Astrocyte of the cerebellum (primary cell): Measurements from ENCODE around the gene TMEM63C.

Source experiments
- DNase-seq: peaks from one replicate; pipeline ENCODE4 v3.0.0-alpha.2; 2011; ENCODE audit warnings: low read depth
- H3K4me3 ChIP-seq: 2 replicates; pipeline ENCODE4 v1.5.1; 2011; ENCODE audit warnings: mild to moderate bottlenecking, low read depth, low read length, moderate library complexity
- in situ Hi-C: cut with HindIII; loops from 2 replicates; pipeline ENCODE4 v1.10.0; 2017; ENCODE audit warnings: low sequenced_read_pairs
- TF ChIP-seq, protein P1 (sequence below): IDR thresholded peaks from 2 replicates; pipeline ENCODE4 v1.5.1; 2012; ENCODE audit warnings: low read length, low read depth, moderate library complexity, mild to moderate bottlenecking; ENCODE audit errors: missing control alignments

TMEM63C gene

DNA sequence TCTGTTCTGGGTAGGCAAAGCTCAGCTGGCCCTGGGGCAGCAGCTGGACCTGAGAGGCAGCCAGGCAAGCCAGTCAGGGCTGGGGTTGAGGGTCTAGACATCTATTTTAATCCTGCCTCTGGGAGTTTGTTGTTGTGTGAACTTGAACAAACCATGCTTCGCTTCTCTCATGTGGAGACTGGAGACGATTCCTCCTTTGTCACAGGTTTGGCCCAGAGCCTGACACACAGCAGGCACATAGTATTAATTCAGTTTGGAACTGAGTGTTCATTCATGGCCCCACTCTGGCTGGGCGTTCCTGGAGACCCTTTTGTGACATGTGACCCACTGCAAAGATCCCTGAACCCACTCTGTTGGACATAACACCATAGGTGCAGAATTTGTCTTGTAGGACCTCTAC lies 50.1 kb downstream of the TMEM63C start:
- H3K4me3 ChIP-seq = no peak overlapping the region
- TF ChIP-seq, protein P1, sequence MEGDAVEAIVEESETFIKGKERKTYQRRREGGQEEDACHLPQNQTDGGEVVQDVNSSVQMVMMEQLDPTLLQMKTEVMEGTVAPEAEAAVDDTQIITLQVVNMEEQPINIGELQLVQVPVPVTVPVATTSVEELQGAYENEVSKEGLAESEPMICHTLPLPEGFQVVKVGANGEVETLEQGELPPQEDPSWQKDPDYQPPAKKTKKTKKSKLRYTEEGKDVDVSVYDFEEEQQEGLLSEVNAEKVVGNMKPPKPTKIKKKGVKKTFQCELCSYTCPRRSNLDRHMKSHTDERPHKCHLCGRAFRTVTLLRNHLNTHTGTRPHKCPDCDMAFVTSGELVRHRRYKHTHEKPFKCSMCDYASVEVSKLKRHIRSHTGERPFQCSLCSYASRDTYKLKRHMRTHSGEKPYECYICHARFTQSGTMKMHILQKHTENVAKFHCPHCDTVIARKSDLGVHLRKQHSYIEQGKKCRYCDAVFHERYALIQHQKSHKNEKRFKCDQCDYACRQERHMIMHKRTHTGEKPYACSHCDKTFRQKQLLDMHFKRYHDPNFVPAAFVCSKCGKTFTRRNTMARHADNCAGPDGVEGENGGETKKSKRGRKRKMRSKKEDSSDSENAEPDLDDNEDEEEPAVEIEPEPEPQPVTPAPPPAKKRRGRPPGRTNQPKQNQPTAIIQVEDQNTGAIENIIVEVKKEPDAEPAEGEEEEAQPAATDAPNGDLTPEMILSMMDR = no peak
- in situ Hi-C loops = no loop called here
- no peak for DNase-seq

DNA sequence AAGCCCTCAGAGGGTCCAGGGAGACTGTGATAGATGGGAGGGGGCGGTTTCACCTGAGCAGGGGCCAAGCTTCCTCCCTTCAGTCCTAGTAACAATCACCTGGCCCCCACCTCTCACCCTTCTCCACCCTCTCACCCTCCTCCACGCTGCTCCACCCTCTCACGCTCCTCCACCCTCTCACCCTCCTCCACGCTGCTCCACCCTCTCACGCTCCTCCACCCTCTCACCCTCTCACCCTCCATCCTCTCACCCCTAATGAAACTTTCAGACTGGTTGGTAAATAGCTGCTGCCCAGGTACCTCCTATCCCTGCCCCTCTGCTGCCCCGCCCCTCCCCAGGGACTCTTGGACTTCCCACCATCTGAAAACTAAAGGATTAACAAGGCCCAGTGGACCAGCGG lies 55.2 kb downstream of the TMEM63C start:
- TF ChIP-seq, protein P1 = no peak
- no peak for DNase-seq
- in situ Hi-C loops = no loop called here
- H3K4me3 ChIP-seq = no peak overlapping the region

DNA sequence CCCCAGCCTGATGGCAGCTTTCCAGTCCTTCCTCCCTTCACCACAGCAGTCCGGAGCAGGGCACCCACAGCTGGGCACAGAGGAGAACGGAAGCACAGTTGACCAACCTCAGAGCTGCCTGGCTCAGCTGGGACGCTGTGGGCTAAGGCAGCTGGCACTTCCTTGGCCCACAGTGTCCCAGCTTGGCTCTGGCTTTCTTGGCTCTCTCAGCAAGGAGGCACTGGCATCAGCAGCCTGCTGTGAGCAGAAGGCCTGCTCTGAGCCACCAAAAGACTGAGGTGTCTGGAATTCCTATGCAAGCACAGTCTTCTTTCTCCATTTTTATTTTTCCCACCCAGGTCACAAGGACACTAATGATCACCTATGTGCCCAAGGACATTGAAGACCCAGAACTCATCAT lies 56.8 kb downstream of the TMEM63C start:
- TF ChIP-seq, protein P1 = no peak
- no peak for DNase-seq
- in situ Hi-C loops = no loop called here

DNA sequence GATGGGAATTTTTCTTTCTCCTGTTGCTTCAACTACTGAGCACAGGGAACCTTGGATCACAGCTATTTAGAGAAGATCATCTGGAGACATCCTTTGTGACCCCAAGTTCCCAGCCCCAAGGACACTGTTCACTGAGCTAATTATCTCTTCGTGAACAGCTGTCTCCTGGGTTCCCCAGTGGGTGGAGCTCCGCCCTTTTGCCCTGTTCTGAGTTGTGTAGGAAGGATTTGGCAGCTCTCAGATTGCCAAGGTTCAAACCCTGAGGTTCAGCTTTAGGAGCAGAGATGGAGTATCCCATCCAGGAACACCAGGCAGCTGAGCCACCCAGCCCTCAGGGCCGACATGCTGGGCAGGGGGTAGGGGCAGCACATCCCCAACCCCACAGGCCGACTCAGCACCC lies 57.4 kb downstream of the TMEM63C start:
- no peak overlapping the region for H3K4me3 ChIP-seq
- TF ChIP-seq, protein P1 = no peak
- DNase-seq = no peak
- in situ Hi-C loops = no loop called here

More for the DNA sequence above, 56.8 kb downstream of the TMEM63C start:
- H3K4me3 ChIP-seq = no peak overlapping the region

DNA sequence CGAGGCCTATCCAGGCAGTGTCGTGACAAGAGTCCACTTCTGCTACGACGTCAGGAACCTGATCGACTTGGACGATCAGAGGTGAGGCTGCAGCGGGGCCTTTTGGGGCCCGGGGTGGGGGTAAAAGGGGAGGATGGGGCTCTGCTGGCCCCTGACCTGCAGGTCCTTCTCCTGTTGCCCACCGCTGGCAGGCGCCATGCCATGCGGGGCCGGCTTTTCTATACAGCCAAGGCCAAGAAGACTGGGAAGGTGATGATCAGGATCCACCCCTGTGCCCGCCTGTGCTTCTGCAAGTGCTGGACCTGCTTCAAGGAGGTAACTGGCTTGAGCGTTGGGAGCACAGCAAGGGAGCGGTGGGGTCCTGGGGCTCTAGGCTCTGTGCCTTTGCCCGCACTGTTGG lies 57.8 kb downstream of the TMEM63C start:
- in situ Hi-C loops = no loop called here
- TF ChIP-seq, protein P1 = no peak
- H3K4me3 ChIP-seq = no peak overlapping the region
- no peak for DNase-seq

DNA sequence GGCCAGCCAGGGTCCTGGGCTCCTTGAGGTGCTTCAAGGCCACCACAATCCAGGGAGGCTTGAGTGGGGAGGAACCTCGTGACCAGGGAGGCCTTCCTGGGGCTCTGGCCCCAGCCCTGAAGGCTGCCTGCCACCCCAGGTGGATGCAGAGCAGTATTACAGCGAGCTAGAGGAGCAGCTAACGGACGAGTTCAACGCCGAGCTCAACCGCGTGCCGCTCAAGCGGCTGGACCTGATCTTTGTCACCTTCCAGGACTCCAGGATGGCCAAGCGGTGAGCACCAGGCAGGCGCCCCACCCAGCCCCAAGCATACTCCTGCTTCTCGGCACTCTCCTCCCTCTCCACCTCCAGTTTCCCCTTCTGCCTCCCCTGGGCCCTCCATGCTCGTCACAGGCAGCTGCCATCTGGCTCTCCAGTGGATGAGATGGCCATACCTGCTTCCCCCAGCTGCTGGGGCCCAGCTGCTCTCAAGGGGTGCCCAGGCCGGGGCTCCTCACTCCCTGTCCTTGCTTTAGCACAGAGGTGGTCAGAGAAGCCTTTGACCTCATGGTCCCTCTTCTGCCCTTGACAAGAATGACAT lies 58.8 kb downstream of the TMEM63C start:
- in situ Hi-C loops = no loop called here
- TF ChIP-seq, protein P1 = no peak
- DNase-seq = no peak
- H3K4me3 ChIP-seq = no peak overlapping the region
